OCI-LY7 (cell line): ENCODE data around the gene EIF2D.

Experiments
- EZH2phosphoT487 ChIP-seq: fragments of 200-600 bp; sonication (generic); IDR thresholded peaks from 2 replicates; pipeline ENCODE4 v1.6.1; 2018; ENCODE audit warnings: low read depth, borderline replicate concordance, mild to moderate bottlenecking, mixed run types, antibody characterized with exemption, low read length, moderate library complexity, mixed read lengths
- TF ChIP-seq, protein P1 (sequence below): fragments of 200-600 bp; sonication (generic); conservative IDR thresholded peaks from 2 replicates; pipeline ENCODE4 v1.5.1; 2014; ENCODE audit warnings: mild to moderate bottlenecking, antibody characterized with exemption, low read length, moderate library complexity, mixed read lengths

DNA sequence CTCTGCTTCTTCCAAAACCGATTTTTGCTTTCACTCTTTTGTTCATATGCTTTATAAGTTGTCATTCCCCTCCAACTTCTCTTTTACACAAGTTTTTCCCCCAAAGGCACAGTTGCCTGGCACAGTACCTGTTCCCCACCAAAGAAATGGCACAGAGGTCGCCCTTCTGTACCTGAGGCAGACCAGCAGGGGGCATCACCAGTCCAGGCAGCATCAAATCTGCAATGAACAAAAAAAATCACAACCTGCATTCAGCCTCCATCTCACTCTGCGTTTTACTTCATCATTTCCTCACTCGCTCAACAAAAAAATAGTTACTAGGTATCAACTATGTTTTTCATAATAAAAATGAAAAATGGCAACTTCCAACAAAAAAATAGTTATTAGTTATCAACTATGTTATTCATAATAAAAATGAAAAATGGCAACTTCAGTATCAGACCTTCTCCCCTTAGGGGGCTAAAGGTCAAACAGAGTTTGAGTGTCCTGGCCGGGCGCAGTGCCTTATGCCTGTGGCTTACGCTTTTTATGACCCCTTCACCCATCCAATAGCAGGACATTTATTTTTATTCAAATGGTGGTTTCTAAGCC, 4.1 kb downstream of the EIF2D start:
- TF ChIP-seq EZH2phosphoT487, result no peak
- TF ChIP-seq, protein P1, sequence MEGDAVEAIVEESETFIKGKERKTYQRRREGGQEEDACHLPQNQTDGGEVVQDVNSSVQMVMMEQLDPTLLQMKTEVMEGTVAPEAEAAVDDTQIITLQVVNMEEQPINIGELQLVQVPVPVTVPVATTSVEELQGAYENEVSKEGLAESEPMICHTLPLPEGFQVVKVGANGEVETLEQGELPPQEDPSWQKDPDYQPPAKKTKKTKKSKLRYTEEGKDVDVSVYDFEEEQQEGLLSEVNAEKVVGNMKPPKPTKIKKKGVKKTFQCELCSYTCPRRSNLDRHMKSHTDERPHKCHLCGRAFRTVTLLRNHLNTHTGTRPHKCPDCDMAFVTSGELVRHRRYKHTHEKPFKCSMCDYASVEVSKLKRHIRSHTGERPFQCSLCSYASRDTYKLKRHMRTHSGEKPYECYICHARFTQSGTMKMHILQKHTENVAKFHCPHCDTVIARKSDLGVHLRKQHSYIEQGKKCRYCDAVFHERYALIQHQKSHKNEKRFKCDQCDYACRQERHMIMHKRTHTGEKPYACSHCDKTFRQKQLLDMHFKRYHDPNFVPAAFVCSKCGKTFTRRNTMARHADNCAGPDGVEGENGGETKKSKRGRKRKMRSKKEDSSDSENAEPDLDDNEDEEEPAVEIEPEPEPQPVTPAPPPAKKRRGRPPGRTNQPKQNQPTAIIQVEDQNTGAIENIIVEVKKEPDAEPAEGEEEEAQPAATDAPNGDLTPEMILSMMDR, result peak; percentile 98
